ENCODE measurements around the gene ZBTB21. TPM values are rescaled to one million over a fixed set of nuclear protein-coding genes. Genes with fewer than 3 reads are reported as not detected.

Gene ZBTB21
- total and polyA plus RNA-seq, 2 of the 4 experiments (the other 2 are of a cell fraction): 6.8 to 12.0 TPM

DNA sequence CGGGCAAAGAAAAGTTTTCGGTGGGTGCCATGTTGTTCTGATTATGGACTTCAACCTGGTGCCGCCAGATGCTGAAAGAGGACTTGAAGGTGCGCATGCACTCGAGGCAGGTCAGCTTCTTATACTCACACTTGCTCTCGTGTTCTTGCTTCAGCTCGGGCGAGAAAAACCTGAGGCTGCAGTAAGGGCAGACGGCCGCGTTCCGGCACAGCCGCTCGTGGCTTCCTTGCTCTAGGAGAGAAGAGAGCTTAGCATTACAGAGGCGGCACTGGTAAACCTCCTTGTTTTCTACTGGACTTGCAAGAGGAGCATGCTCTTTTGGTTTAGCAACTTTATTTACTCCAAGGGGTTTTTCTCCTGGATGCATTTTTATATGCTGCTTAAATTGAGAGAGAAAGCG is 18.5 kb downstream of the ZBTB21 start:
- TF ChIP-seq RCOR1 (IDR thresholded peaks at IDR 0.05; ENCODE audit: insufficient replicate concordance, low read length) (no peak), POLR2A (IDR thresholded peaks at IDR 0.05; ENCODE audit: low read depth, low read length) (no peak), RAD21 (IDR thresholded peaks at IDR 0.05; ENCODE audit: low read length) (no peak), CHD1 (IDR thresholded peaks at IDR 0.05; ENCODE audit: low read depth, low read length) (no peak), MAFK (IDR thresholded peaks at IDR 0.05; ENCODE audit: low read depth, low read length) (no peak), SMC3 (IDR thresholded peaks at IDR 0.05; ENCODE audit: low read depth, low read length) (no peak), CEBPB (IDR thresholded peaks at IDR 0.05; ENCODE audit: low read depth, low read length) (no peak), BHLHE40 (IDR thresholded peaks at IDR 0.05; ENCODE audit: low read depth, low read length) (no peak), MXI1 (IDR thresholded peaks at IDR 0.05; ENCODE audit: borderline replicate concordance, low read depth, low read length) (no peak), MAZ (IDR thresholded peaks at IDR 0.05; ENCODE audit: borderline replicate concordance, low read depth, low read length) (no peak), RFX5 (IDR thresholded peaks at IDR 0.05; ENCODE audit: low read depth, low read length) (no peak), NFE2L2 (IDR thresholded peaks at IDR 0.05; ENCODE audit: low read depth, low read length) (no peak), FOS (IDR thresholded peaks at IDR 0.05; ENCODE audit: low read depth, low read length) (no peak)
- TF ChIP-seq, protein P1, sequence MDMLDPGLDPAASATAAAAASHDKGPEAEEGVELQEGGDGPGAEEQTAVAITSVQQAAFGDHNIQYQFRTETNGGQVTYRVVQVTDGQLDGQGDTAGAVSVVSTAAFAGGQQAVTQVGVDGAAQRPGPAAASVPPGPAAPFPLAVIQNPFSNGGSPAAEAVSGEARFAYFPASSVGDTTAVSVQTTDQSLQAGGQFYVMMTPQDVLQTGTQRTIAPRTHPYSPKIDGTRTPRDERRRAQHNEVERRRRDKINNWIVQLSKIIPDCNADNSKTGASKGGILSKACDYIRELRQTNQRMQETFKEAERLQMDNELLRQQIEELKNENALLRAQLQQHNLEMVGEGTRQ (IDR thresholded peaks at IDR 0.05; ENCODE audit: low read depth, low read length): no peak
- TF ChIP-seq, protein P2, sequence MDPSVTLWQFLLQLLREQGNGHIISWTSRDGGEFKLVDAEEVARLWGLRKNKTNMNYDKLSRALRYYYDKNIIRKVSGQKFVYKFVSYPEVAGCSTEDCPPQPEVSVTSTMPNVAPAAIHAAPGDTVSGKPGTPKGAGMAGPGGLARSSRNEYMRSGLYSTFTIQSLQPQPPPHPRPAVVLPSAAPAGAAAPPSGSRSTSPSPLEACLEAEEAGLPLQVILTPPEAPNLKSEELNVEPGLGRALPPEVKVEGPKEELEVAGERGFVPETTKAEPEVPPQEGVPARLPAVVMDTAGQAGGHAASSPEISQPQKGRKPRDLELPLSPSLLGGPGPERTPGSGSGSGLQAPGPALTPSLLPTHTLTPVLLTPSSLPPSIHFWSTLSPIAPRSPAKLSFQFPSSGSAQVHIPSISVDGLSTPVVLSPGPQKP (IDR thresholded peaks at IDR 0.05; ENCODE audit: borderline replicate concordance, low read depth, low read length): no peak
- TF ChIP-seq, protein P3, sequence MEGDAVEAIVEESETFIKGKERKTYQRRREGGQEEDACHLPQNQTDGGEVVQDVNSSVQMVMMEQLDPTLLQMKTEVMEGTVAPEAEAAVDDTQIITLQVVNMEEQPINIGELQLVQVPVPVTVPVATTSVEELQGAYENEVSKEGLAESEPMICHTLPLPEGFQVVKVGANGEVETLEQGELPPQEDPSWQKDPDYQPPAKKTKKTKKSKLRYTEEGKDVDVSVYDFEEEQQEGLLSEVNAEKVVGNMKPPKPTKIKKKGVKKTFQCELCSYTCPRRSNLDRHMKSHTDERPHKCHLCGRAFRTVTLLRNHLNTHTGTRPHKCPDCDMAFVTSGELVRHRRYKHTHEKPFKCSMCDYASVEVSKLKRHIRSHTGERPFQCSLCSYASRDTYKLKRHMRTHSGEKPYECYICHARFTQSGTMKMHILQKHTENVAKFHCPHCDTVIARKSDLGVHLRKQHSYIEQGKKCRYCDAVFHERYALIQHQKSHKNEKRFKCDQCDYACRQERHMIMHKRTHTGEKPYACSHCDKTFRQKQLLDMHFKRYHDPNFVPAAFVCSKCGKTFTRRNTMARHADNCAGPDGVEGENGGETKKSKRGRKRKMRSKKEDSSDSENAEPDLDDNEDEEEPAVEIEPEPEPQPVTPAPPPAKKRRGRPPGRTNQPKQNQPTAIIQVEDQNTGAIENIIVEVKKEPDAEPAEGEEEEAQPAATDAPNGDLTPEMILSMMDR (conservative IDR thresholded peaks at IDR 0.05; ENCODE audit: low read depth, low read length): no peak
- Histone ChIP-seq H2BK5ac (ENCODE audit: low read depth, low read length, poor library complexity, severe bottlenecking) (no peak overlapping the region), H3K9me1 (ENCODE audit: insufficient read depth, low read length) (peaks cover 2% of the 10 kb centered on the region; the same call in 1 of the 2 replicates), H3K4me1 (ENCODE audit: control insufficient read depth, insufficient read depth, low read length) (peaks cover 7% of the 10 kb centered on the region), H4K8ac (ENCODE audit: low read depth in 2 of 2, low read length in 2 of 2) (no peak overlapping the region), H3K4me3 (ENCODE audit: insufficient read depth, low read depth, low read length) (no peak overlapping the region), H4K91ac (ENCODE audit: insufficient read depth, low read depth, low read length) (no peak overlapping the region), H3K27ac (ENCODE audit: insufficient read depth, low read length) (no peak overlapping the region), H2BK15ac (ENCODE audit: low read depth, low read length) (no peak overlapping the region), H2AK5ac (ENCODE audit: low read depth, low read length) (no peak overlapping the region), H3K27me3 (ENCODE audit: control insufficient read depth, insufficient read depth, low read length) (no peaks in the 10 kb centered on the region), H3K4me2 (ENCODE audit: low read depth, low read length) (no peak overlapping the region), H2AK9ac (replicated peaks; ENCODE audit: low read depth, low read length, poor library complexity) (no peak overlapping the region), H3K36me3 (ENCODE audit: control insufficient read depth, insufficient read depth, low read length) (peaks cover 28% of the 10 kb centered on the region), H3K79me1 (ENCODE audit: low read depth in 1 of 2, low read length in 2 of 2) (peaks cover 20 to 34% of the 10 kb centered on the region in 2 experiments; a peak in 3 of 4 replicates), H3K14ac (replicated peaks; ENCODE audit: low read depth, low read length) (no peak overlapping the region), H3K56ac (ENCODE audit: extremely low read depth, insufficient read depth, low read length) (no peak overlapping the region), H2BK120ac (ENCODE audit: low read depth, low read length) (no peak overlapping the region), H3K18ac (ENCODE audit: low read depth, low read length) (no peak overlapping the region), H3K4ac (ENCODE audit: low read depth, low read length) (no peak overlapping the region), H4K5ac (ENCODE audit: low read depth, low read length) (no peak overlapping the region), H2AFZ (replicated peaks; ENCODE audit: low read length, poor library complexity) (no peak overlapping the region), H2BK20ac (ENCODE audit: low read depth, low read length) (no peak overlapping the region), H3K9me3 (ENCODE audit: control insufficient read depth, insufficient read depth, low read length) (peaks cover 2% of the 10 kb centered on the region; the same call in 1 of the 2 replicates), H3K9ac (ENCODE audit: low read depth, low read length) (no peak overlapping the region), H4K20me1 (ENCODE audit: insufficient read depth, low read length) (peaks cover 5% of the 10 kb centered on the region; the same call in 1 of the 2 replicates), H3K23ac (ENCODE audit: low read depth, low read length) (no peak overlapping the region)
- WGBS, 2 experiments (ENCODE audit: extremely low coverage in 2 of 2, insufficient read length in 1 of 2): 97% methylated on average over 11 of the region's 16 CpGs; no CpG with 5 or more reads in 1 of the 2 experiments
- in situ Hi-C loops (cut with MboI; ENCODE audit: low sequenced_read_pairs): no loop called here
- no TSS peak for BruUV-seq (replicated peaks)
- dilution Hi-C loops (cut with HindIII; ENCODE audit: low sequenced_read_pairs, unreplicated experiment): no loop called here
- DNase-seq: no peak
- no peak for ATAC-seq (ENCODE audit: low read depth)
- POLR2A ChIA-PET (ENCODE audit: unreplicated experiment): no interaction called here
- intact Hi-C loops (cut with micrococcal nuclease): no loop called here
- CTCF ChIA-PET: no interaction called here
